ENCODE data around the gene LSS.
"Not testable (repeated sequence)": the region's sequence is repeated elsewhere in the genome, so short reads cannot be mapped to it uniquely, and the experiment has no call there.

Gene LSS

DNA sequence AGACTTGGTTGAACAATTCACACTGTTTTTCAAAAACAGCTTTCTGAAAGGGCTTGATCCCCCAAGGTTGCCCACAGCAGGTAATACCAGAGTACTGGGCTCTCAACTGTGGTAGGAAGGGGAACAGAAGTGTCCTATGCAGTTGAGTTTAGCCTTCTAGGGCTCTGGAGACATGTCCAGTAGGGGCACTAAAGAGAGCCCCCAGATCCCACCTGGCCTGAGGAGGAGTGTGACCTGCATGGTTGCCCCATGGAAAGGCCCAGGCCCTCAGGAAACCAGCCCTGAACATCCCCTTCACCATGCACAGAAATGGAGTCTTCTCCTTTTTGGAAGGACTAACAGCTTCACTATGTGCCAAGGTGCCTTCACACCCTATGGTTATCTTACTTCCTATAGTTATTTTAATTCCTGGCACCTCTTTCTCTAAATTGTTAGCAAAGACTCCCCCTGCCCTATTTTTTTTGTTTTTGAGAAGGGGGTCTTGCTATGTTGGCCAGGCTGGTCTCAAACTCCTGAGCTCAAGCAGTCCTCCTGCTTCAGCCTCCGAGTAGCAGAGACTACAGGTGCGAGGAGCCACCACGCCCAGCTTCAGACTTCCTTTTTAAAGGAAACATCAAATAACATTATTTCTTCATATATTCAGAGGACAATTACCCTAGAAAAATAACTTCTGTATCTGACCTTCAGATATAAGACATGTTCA is 16.8 kb upstream of the LSS start:
- DNase-seq: no peak

DNA sequence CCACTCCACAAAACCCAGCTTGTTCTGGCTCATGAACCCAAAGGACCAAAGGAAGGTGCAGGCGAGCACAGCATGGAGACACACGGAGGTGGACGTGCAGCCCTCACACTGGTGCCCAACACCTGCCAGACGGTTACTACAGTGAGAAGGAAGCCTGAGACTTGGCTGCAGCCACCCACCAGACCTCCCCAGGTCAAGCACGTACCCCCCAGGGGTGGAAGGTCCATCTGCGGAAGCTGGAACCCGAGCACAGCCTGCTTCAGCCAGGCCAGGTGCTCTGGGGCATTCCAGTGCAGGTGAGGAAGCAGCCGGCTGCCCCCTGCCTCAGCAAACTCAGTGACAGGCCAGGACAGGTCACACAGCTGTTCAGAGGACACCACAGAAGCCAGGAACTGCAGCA is 16.0 kb upstream of the LSS start:
- DNase-seq: no peak

DNA sequence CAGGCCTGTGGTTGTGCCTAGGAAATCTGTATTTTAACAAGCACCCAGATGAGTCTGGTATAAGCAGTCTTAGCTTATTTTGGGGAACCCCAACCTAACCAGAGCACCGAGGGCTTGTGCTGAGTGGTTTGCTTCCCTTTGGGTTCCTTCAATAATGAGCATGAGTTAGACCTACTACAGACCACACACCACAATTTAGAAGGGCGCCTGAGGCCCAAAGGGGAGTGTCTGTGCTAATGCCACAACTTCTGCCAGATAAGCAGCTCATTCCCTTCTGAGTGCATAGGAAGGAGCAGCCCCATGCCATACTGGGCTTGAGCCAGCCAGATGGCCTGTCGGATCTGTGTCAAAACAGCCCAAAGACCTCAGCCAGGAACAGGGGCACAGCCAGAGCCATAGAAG is 15.4 kb upstream of the LSS start:
- no peak for DNase-seq

DNA sequence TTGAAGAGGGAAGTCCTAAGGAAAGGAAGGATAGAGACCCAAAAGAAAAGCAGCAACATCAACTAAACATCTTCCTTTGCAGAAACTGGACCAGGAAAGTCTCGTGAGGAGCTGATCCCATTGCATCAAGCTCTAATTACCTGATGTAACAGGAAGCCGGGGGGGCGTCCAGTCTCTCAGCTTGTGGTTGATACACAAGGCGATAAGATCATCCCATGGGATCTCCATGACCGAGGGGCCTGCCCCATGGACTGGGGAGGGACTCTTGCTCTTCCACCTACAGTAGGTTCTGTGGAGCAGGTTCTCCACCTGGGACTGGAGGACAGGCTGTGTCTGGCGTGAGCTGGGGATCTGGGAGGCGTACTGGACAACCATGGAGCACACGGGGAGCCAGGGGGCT is 14.8 kb upstream of the LSS start:
- DNase-seq: no peak

- not testable (repeated sequence) for DNase-seq
Measured at GRCh38 chr21:46241577-46241976, 13.0 kb upstream of the LSS start.

GRCh38 chr21:46239817-46240325 is 11.3 kb upstream of the LSS start:
- DNase-seq: no peak

DNA sequence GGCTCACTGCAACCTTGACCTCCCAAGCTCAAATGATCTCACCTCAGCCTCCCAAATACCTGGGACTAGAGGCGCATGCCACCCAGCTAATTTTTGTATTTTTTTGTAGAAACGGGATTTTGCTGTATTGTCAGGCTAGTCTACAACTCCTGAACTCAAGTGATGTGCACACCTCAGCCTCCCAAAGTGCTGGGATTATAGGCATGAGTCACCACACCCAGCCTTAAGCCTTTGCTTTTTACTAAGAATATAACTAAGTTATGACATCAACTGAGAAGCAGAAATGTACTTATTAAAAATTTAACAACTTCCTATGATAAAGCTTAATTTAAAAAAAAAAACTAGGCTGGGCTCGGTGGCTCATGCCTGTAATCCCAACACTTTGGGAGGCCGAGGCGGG is 8.9 kb upstream of the LSS start:
- no peak for DNase-seq

GRCh38 chr21:46234436-46234950 is 5.9 kb upstream of the LSS start:
- DNase-seq: no peak

DNA sequence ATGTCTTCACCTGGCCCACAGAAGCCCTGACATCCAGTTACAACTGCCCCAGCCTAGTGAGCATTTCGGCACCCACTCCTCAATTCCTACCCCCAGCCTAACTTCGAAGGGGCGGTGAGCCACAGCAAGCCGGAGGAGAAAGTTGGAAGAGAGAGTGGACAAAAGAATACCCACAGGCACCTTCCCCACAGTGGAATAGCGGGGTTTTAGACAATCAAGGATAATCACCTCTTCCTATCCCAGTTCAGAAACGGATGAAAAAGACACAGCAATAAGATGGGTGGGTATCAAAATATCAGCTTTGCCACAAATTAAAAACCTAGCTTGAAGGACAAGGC is 1.3 kb upstream of the LSS start:
- DNase-seq: no peak

DNA sequence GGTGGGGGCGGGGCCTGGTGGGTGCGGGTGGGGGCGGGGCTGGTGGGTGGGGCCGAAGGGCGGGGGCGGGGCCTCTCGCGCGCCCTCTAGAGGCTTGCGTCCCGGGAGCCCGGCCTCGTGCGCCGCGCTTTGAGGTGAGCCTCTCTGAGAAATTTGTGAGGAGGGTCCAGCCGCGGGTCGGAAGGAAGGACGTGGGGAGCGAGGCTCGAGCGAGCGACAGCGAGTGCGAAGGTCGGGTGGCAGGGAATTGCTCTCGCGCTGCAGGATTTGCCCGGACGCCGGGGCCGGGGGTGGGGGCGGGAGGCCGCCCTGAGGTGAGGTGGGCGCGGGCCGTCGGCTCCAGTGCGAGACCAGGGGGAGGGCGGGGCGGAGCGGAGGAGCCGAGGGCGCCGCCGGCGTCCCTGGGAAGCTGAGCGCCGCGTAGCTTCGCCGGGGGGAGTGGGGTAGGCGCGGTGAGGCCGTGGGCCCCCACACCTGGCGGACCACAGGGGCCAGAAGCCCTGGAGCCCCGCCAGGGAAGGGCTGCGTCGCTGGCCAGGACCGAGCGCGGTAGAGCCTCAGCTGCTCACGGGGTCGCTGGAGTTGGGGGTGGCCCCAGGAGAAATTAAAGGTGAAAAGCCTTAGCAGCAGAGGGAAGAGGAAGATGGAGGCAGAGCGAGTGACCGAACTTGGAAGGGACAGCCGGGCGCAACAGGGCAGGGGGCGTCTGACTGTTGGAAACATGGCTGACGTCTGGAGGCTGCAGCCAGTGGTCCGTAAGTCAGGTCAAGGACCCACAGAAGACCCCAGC is 754 bp upstream of the LSS start:
- no peak for DNase-seq

- no peak for DNase-seq
Measured at GRCh38 chr21:46227811-46228344, 696 bp downstream of the LSS start.

DNA sequence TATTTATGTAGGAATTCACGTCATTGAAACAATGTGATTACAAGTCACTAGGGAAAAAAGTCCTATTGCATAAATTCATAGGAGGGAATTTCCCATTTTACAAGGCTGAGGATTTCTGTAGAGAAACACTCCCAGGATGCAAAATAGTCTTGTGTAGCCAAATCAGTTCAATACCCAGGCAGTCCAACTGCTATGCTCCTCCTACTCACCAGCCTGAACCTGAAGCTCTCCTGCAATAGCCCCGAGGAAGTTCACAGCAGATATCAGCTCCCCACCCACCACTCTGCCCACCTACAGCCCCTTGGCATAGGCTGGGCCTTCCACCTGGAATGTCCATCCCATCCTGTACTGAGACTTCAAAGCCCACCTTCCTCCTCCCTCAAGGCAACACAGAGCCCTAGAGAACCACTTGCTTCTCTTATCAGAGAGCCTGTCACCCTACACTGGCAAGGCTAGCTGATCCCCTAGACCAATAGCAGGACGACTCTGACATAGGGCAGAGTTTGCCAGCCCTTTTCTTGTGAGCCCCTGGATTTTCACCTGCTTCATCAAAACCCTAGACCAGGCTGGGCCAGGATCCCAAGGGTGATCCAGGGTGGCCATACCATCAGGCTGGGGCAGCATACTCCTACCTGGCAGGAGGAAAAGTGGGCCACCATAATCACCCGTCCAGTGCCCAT is 1.5 kb downstream of the LSS start:
- no peak for DNase-seq

- DNase-seq: no peak
Measured at GRCh38 chr21:46226146-46226545, 2.4 kb downstream of the LSS start.

DNA sequence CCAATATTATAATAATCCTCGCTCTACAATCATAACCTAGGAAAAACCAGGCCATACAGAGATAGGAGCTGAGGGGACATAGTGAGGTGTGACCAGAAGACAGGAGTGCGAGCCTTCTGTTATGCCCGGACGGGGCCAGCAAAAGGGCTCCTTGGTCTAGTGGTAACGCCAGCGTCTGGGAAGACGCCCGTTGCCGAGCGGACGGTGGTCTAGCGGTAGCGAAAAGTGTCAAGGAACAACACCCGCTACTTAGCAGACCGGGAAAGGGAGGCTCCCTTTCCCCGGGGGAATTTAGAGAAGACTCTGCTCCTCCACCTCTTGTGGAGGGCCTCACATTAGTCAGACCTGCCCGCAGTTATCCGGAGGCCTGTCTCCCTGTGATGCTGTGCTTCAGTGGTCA is 4.9 kb downstream of the LSS start:
- not testable (repeated sequence) for DNase-seq

GRCh38 chr21:46223217-46223616 is 5.4 kb downstream of the LSS start:
- DNase-seq: no peak

- no peak for DNase-seq
Measured at GRCh38 chr21:46222436-46223116, 6.0 kb downstream of the LSS start.

DNA sequence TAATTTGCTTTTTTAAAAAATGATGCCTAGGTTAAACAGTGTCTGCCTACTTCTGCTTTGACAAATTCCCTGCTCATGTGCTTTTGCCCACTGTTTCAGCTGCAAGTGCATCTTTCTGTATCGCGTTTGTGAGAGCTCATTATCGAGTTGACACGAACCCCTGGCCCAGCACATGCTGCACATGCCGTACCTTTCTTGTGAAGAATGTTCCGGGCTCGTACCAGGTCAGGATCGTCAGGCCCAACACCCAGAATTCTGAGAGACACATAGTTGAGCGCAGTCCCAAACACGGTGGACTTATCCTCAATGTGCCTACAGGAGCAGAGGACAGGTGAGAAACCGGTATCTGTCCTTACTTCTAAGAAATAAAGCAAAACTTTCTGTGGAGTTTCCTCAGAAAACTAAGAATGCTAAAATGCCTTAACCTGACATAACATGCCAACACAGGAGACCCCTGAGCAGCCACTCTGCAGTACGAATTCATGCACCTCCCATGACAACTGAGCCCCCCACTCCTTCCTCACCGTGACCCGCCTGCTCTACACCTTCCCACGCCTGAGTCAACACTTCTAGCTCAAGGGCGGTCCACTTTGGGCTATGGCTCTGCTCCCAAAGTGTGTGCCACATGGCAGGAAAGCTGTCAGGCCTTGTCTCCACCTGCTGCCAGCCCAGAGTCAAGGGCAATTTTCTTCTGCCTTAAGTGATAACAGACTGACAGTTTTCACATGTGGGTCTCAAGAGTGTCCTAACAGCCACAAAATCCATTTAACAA is 6.7 kb downstream of the LSS start:
- no peak for DNase-seq

GRCh38 chr21:46220847-46221246 is 7.7 kb downstream of the LSS start:
- no peak for DNase-seq

GRCh38 chr21:46220275-46220810 is 8.2 kb downstream of the LSS start:
- DNase-seq: no peak

DNA sequence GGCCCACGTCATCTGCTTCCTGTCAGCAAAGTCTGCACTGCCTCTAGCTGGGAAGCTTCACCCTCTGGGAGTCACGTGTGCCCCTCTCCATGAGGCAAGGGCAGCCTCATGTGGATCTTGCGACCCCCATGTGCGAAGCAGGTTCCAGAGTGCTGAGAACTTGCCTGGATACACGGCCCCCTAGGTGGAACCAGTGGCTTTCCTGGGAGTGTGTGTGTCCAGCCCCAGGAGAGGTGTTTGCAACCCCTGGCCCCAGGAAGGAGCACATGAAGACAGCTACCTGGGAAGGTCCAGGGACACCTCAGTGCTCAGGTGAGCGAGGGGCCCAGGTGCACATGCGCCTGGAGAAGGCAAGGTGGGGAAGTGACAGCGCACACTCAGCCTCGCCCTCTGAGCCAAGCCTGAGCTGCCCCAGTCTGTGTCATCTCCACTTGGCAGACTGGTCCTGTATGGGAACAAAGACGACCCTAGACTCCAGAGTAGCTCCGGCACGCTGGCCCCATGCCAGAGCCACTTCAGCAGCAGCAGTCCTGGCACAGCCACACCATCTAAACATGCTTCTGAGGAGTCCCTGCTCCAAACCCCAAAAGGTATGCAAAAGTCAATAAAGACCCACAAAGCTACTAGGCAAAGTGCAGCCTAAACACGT is 8.9 kb downstream of the LSS start:
- DNase-seq: no peak
